ES-I3 (cell line): ENCODE results near the gene ANKMY1.

ENCODE experiments used
- H3K36me3 ChIP-seq: 2 replicates; pipeline ENCODE4 v1.6.1; 2013; ENCODE audit warnings: mild to moderate bottlenecking, low read length, control low read depth, moderate library complexity; ENCODE audit not compliant: insufficient read depth
- H3K4me1 ChIP-seq: 2 replicates; pipeline ENCODE4 v1.6.1; 2013; ENCODE audit warnings: mild to moderate bottlenecking, control low read depth, low read length; ENCODE audit not compliant: insufficient read depth
- H3K9ac ChIP-seq: 2 replicates; pipeline ENCODE4 v1.6.1; 2013; ENCODE audit warnings: low read depth, mild to moderate bottlenecking, low read length, moderate library complexity
- H3K9me3 ChIP-seq: 2 replicates; pipeline ENCODE4 v1.6.1; 2013; ENCODE audit warnings: mild to moderate bottlenecking, low read length, moderate library complexity; ENCODE audit not compliant: control insufficient read depth, insufficient read depth

ANKMY1 gene

GRCh38 chr2:240512109-240512485 lies 45.7 kb downstream of the ANKMY1 start:
- H3K9ac ChIP-seq = no peak overlapping the region
- no peaks in the 10 kb centered on the region for H3K9me3 ChIP-seq
- H3K36me3 ChIP-seq = no peaks in the 10 kb centered on the region
- H3K4me1 ChIP-seq = no peaks in the 10 kb centered on the region

DNA sequence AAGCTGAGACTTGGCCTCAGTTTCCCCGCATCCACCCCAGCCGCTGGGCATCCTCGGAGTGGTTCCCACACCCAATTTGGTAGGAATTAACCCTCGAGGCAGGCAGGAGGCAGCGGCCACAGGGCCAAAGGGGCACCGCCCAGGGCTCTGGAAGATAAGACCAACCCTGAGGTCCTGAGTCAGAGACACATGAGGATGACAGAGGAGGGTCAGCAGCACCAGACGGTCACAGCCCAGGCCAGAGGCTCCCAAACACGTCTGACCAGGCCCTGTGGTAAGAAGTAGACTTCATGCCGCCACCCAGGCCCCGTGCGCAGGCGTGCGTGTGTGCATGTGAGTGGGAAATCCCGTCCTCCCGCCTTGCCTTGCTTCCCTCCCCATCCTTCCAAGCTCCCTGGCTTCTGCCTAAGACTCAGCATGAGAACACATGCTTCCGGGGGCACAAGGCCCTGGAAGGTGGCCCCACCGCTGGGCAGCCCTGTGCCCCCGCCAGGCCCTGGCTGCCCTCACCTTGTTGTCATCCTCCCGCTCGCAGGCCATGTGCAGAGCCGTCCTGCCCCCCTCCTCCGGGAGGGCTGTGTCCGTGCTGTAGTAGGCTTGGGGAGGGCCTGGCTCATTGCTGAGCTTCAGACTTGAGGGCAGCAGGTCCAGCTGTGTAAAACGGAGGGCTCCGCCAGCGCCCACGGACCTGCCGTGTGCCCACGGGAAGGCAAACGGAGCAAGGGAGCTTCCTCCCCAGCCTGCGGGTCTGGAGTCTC lies 46.3 kb downstream of the ANKMY1 start:
- Histone ChIP-seq H3K9me3 (no peaks in the 10 kb centered on the region), H3K4me1 (no peaks in the 10 kb centered on the region), H3K36me3 (no peaks in the 10 kb centered on the region), H3K9ac (no peak overlapping the region)

GRCh38 chr2:240510513-240511210 lies 47.1 kb downstream of the ANKMY1 start:
- no peaks in the 10 kb centered on the region for H3K36me3 ChIP-seq
- H3K9ac ChIP-seq = no peak overlapping the region
- no peaks in the 10 kb centered on the region for H3K9me3 ChIP-seq
- H3K4me1 ChIP-seq = no peaks in the 10 kb centered on the region

DNA sequence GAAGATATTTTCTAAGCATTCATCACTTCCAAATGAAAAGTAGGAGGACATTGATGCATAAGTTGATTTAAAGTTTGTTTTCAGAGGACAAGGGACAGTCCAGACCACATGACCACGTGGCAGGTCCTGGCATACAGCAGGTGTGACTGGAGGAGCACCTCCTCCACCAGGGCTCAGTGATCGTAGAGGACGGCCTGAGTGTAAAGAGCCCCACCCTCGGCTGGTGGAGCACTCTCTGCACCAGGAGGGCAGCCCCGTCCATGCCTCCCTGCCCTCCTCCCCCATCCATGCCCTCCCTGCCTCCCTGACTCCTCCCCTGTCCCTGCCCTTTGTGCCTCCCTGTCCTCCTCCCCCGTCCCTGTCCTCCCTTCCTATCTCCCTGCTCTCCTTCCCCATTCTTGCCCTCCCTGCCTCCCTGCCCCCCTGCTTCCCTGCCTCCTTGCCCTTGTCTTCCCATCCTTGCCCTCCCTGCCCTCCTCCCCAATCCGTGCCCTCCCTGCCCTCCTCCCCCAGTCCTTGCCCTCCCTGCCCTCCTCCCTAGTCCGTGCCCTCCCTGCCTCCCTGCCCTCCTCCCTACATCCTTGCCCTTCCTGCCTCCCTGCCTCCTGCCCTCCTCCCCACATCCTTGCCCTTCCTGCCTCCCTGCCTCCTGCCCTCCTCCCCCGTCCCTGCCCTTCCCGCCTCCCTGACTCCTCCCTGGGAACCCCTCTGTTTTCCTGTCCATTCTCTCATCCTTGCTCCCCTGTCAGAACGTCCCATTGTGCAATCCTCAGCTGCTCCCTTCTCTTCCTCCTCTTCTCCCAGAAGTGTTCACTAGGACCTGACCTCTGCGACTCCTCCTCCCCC lies 47.9 kb downstream of the ANKMY1 start:
- Histone ChIP-seq H3K9me3 (no peaks in the 10 kb centered on the region), H3K36me3 (no peaks in the 10 kb centered on the region), H3K9ac (no peak overlapping the region), H3K4me1 (no peaks in the 10 kb centered on the region)

- H3K36me3 ChIP-seq = no peaks in the 10 kb centered on the region
- no peak overlapping the region for H3K9ac ChIP-seq
- no peaks in the 10 kb centered on the region for H3K9me3 ChIP-seq
- no peaks in the 10 kb centered on the region for H3K4me1 ChIP-seq
Observed at GRCh38 chr2:240508832-240509545, 48.8 kb downstream of the ANKMY1 start.

GRCh38 chr2:240507778-240508251 lies 50.0 kb downstream of the ANKMY1 start:
- Histone ChIP-seq H3K9ac (no peak overlapping the region), H3K36me3 (no peaks in the 10 kb centered on the region), H3K9me3 (no peaks in the 10 kb centered on the region), H3K4me1 (no peaks in the 10 kb centered on the region)

DNA sequence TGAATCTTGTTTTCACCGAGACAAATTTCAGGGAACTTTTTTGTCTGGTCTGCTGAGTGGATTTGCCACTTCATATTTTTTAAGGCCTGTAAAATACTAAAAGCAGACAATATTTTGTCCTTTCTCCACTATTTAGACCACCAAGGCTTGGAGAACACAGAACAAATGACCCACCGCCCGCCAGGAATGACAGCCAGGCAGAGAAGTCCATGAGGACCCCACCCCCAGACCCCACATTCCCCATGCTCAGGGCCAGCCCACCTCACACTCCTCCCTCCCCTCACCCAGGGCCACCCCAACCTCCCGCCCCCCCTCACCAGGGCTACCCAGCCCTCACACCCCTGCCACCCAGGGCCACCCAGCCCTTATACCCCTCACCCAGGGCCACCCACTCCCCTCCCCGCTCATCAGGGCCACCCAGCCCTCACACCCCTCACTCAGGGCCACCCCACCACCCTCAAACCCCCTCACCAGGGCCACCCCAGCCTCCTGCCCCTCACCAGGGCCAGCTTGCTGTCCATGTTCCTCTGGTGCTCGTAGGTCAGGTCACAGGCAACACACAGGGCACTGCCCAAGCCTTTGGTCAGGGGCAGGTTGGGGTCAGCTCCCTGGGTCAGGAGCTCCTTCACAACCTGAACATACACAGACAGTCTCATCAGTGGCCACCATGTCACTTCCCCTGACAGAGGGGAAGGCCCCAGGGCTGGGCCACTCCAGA lies 50.6 kb downstream of the ANKMY1 start:
- Histone ChIP-seq H3K9me3 (no peaks in the 10 kb centered on the region), H3K9ac (no peak overlapping the region), H3K36me3 (no peaks in the 10 kb centered on the region), H3K4me1 (no peaks in the 10 kb centered on the region)

GRCh38 chr2:240506406-240507059 lies 51.3 kb downstream of the ANKMY1 start:
- H3K9ac ChIP-seq = no peak overlapping the region
- no peaks in the 10 kb centered on the region for H3K9me3 ChIP-seq
- H3K4me1 ChIP-seq = no peaks in the 10 kb centered on the region
- H3K36me3 ChIP-seq = no peaks in the 10 kb centered on the region

- H3K9ac ChIP-seq = no peak overlapping the region
- no peaks in the 10 kb centered on the region for H3K9me3 ChIP-seq
- H3K4me1 ChIP-seq = no peaks in the 10 kb centered on the region
- H3K36me3 ChIP-seq = no peaks in the 10 kb centered on the region
Observed at GRCh38 chr2:240505910-240506309, 51.9 kb downstream of the ANKMY1 start.

DNA sequence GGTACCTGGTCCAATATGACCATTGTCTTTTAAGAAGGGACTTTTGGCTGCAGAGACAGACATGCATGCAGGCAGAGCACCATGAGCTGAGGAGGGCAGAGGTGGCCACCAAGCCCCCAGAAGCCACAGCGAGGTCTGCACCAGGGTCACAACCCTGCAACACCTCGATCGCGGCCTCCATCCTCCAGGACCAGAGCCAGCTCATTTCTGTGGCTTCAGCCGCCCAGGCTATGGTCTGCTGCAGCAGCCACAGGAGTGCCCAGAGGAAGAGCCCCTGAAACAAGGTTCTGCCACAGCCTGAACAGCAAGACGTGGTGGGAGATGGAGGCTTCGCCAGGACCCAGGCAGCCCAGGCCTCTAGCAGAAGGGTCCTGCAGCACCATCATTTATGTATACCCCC lies 53.9 kb downstream of the ANKMY1 start:
- Histone ChIP-seq H3K9ac (no peak overlapping the region), H3K36me3 (no peaks in the 10 kb centered on the region), H3K4me1 (no peaks in the 10 kb centered on the region), H3K9me3 (no peaks in the 10 kb centered on the region)

GRCh38 chr2:240503375-240503774 lies 54.4 kb downstream of the ANKMY1 start:
- Histone ChIP-seq H3K36me3 (no peaks in the 10 kb centered on the region), H3K4me1 (no peaks in the 10 kb centered on the region)

DNA sequence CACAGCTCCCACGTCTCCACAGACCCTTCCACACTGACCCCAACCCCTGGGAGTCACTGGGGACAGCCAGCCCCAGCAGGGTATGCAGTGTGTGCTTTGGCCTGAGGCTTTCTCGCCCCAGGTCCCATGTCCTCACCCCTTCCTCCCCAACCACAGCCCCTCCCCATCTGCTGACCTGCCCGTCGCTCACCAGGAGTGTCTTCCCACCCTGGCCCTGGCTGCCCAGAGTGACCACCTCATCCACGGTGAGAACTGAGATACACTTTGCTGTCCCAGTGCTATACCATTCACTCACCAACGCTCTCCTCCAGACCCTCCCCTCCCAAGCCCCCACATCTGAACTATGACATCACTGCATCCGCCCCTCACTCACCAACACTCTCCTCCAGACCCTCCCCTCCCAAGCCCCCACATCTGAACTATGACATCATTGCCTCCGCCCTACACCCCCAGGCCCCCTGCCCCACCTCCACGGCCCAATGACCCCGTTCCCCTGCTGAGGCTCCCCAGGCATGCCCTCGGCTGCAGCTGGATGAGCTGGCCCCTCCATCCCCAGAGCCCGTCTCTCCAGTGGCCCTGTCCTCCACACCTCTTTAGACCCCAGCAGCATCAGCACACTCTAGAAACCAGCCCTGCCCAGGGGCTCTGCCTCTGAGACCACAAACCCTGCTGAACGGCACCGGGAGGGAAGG lies 55.2 kb downstream of the ANKMY1 start:
- H3K36me3 ChIP-seq = no peaks in the 10 kb centered on the region
- H3K9me3 ChIP-seq = no peaks in the 10 kb centered on the region
- no peaks in the 10 kb centered on the region for H3K4me1 ChIP-seq
- no peak overlapping the region for H3K9ac ChIP-seq

More at GRCh38 chr2:240503375-240503774, 54.4 kb downstream of the ANKMY1 start:
- Histone ChIP-seq H3K9ac (no peak overlapping the region), H3K9me3 (no peaks in the 10 kb centered on the region)

DNA sequence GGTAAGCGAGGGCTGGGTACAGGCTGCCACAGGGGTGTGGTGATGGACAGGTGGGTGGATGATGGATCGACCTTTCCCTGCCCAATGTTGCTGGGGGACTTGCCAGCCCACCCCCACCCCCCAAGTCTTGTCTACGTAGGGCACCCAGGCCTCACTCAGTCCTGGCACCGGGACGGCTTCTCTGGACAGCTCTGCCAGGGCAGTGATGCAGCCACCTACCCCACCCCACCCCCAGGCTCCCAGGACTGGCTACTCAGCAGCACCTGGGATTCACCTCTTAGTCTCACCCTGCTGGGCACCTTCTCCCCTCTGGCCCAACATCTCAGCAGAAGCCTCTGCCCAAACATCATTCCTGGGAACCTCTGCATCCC lies 55.7 kb downstream of the ANKMY1 start:
- no peaks in the 10 kb centered on the region for H3K36me3 ChIP-seq
- H3K9me3 ChIP-seq = no peaks in the 10 kb centered on the region
- H3K4me1 ChIP-seq = no peaks in the 10 kb centered on the region
- H3K9ac ChIP-seq = no peak overlapping the region
